Measurements from ENCODE around the gene DLAT. TPM values are rescaled to one million over a fixed set of nuclear protein-coding genes. Genes with fewer than 3 reads are reported as not detected.
A peak's percentile ranks its signal among the peaks of the same experiment; 100 is the strongest.
"Not testable (repeated sequence)": the region's sequence is repeated elsewhere in the genome, so short reads cannot be mapped to it uniquely, and the experiment has no call there.

DLAT gene
- total RNA-seq, 4 donors from 2014 or later, result 18.2 to 32.1 (median 19.9) TPM

DNA sequence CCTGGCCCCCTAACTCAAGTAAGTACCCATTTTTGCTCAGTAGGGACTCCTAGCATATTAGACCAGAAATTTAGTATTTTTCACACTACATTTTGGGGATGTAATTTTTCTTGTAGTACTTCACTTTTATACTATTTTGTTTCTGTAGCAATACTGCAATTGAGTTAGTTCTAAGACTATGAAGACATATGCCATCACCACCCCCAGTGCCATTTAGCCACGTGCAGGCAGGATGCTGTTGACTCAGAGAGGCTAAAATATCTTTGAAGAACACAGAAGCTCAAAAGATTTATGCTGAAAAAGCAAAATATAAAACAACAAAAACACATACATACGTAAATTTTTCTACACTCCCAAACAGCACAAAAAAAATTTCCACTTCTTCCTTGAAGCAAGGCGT lies 29.1 kb upstream of the DLAT start:
- Histone ChIP-seq H3K36me3 (peaks cover 0 to 97% (median 13%) of the 10 kb centered on the region in 3 donors), H3K4me3 (no peak overlapping the region), H3K27ac (peak overlapping the region in 1 of 4 donors; percentile 46), H3K4me1 (peaks cover 0 to 4% (median 0%) of the 10 kb centered on the region in 4 donors), H3K27me3 (no peaks in the 10 kb centered on the region), H3K9me3 (no peaks in the 10 kb centered on the region)
- TF ChIP-seq CTCF (IDR thresholded peaks at IDR 0.05), result no peak
- TF ChIP-seq EP300 (IDR thresholded peaks at IDR 0.05), result no peak
- TF ChIP-seq POLR2A (IDR thresholded peaks at IDR 0.05), result no peak
- DNase-seq (ENCODE audit: low spot score in 2 of 2), result no peak
- 83 to 85% methylated on average over 3 of the region's 3 CpGs for WGBS, 2 donors

- Histone ChIP-seq H3K36me3 (peaks cover 0 to 97% (median 13%) of the 10 kb centered on the region in 3 donors), H3K27ac (peak overlapping the region in 1 of 4 donors; percentile 46)
- not testable (repeated sequence) for DNase-seq (ENCODE audit: low spot score in 2 of 2); H3K4me3 ChIP-seq; H3K27me3 ChIP-seq; H3K4me1 ChIP-seq; H3K9me3 ChIP-seq
- peak; percentile 15 to 53 (median 29) for TF ChIP-seq CTCF (IDR thresholded peaks at IDR 0.05)
- 46 to 49% methylated on average over 5 of the region's 5 CpGs for WGBS, 2 donors
Observed at GRCh38 chr11:111996669-111997068, 28.5 kb upstream of the DLAT start.

DNA sequence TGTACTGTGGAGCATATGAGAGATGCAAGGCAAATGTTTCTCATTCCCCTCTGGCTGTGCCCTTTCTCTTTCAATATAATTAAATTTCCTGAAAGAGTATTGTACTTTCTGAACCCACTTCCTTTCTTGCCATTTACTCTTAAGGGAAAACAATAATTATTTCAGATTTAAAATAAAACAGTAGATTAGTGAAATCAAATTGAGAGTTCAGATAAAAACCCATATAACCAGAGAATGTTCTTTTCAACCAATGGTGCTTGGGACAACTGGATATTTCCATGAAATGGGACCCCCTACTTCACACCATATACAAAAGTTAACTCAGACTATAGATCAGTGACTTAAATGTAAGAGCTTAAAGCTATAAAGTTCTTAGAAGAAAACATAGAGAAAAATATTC lies 26.1 kb upstream of the DLAT start:
- Histone ChIP-seq H3K4me1 (peaks cover 0 to 4% (median 0%) of the 10 kb centered on the region in 4 donors), H3K27ac (no peak overlapping the region), H3K27me3 (no peaks in the 10 kb centered on the region), H3K9me3 (no peaks in the 10 kb centered on the region), H3K4me3 (no peak overlapping the region), H3K36me3 (peaks cover 0 to 95% (median under 1%) of the 10 kb centered on the region in 3 donors)
- DNase-seq (ENCODE audit: low spot score in 2 of 2), result no peak
- TF ChIP-seq EP300 (IDR thresholded peaks at IDR 0.05) (no peak), CTCF (IDR thresholded peaks at IDR 0.05) (no peak), POLR2A (IDR thresholded peaks at IDR 0.05) (no peak)

GRCh38 chr11:112000703-112001102 lies 24.5 kb upstream of the DLAT start:
- Histone ChIP-seq H3K4me3 (no peak overlapping the region), H3K27ac (no peak overlapping the region), H3K4me1 (peaks cover 0 to 4% (median 0%) of the 10 kb centered on the region in 4 donors), H3K27me3 (no peaks in the 10 kb centered on the region), H3K9me3 (no peaks in the 10 kb centered on the region), H3K36me3 (peaks cover 0 to 88% (median 2%) of the 10 kb centered on the region in 3 donors)
- WGBS, 2 donors, result 97 to 100% methylated on average over 1 of the region's 1 CpG
- no peak for TF ChIP-seq CTCF (IDR thresholded peaks at IDR 0.05)
- no peak for DNase-seq (ENCODE audit: low spot score in 2 of 2)

- H3K27ac ChIP-seq, result no peak overlapping the region
- peaks cover 0 to 70% (median 2%) of the 10 kb centered on the region in 3 donors for H3K36me3 ChIP-seq
- TF ChIP-seq EP300 (IDR thresholded peaks at IDR 0.05), result no peak
- no peak for TF ChIP-seq POLR2A (IDR thresholded peaks at IDR 0.05)
- TF ChIP-seq CTCF (IDR thresholded peaks at IDR 0.05), result no peak
- WGBS, 2 donors, result 95 to 96% methylated on average over 6 of the region's 6 CpGs
- H3K27me3 ChIP-seq, result no peaks in the 10 kb centered on the region
- DNase-seq (ENCODE audit: low spot score in 2 of 2), result no peak
- H3K9me3 ChIP-seq, result no peaks in the 10 kb centered on the region
- no peak overlapping the region for H3K4me3 ChIP-seq
- H3K4me1 ChIP-seq, result no peaks in the 10 kb centered on the region
Observed at GRCh38 chr11:112002491-112003216, 22.6 kb upstream of the DLAT start.

Data from tibial nerve (tissue), 4 donors.